Smooth muscle cell (in vitro differentiated cells): ENCODE data around the gene STAB1. TPM values are rescaled to one million over a fixed set of nuclear protein-coding genes. Genes with fewer than 3 reads are reported as not detected.

ENCODE experiments used
- DNase-seq: peaks from one replicate; lab custom pipeline; 2025; ENCODE audit not compliant: unreplicated experiment; lab: John Stamatoyannopoulos, UW
- H2AFZ ChIP-seq: fragments of 200-600 bp; sonication (generic); 2 replicates; pipeline ENCODE4 v1.6.0; 2016; ENCODE audit warnings: antibody characterized with exemption, low read depth, mild to moderate bottlenecking
- H3F3A ChIP-seq: fragments of 200-600 bp; sonication (generic); 2 replicates; pipeline ENCODE4 v1.6.0; 2017; ENCODE audit warnings: antibody characterized with exemption, low read depth
- H3K27ac ChIP-seq: fragments of 200-600 bp; sonication (generic); 2 replicates; pipeline ENCODE4 v1.5.1; 2016; ENCODE audit warnings: low read depth, mild to moderate bottlenecking
- H3K27me3 ChIP-seq: fragments of 200-600 bp; sonication (generic); 2 replicates; pipeline ENCODE4 v1.6.1; 2016; ENCODE audit warnings: low read depth, mild to moderate bottlenecking
- H3K36me3 ChIP-seq: fragments of 200-600 bp; sonication (generic); 2 replicates; pipeline ENCODE4 v1.5.1; 2016; ENCODE audit warnings: low read depth
- H3K4me1 ChIP-seq: fragments of 200-600 bp; sonication (generic); 2 replicates; pipeline ENCODE4 v1.5.1; 2016; ENCODE audit warnings: low read depth
- H3K4me2 ChIP-seq: fragments of 200-600 bp; sonication (generic); 2 replicates; pipeline ENCODE4 v1.6.0; 2016; ENCODE audit warnings: mild to moderate bottlenecking
- H3K4me3 ChIP-seq: fragments of 200-600 bp; sonication (generic); 2 replicates; pipeline ENCODE4 v1.5.1; 2016; ENCODE audit warnings: mild to moderate bottlenecking
- H3K79me2 ChIP-seq: fragments of 200-600 bp; sonication (generic); 2 replicates; pipeline ENCODE4 v1.6.0; 2016; ENCODE audit warnings: low read depth, mild to moderate bottlenecking
- H3K9ac ChIP-seq: fragments of 200-600 bp; sonication (generic); 2 replicates; pipeline ENCODE4 v1.6.0; 2016; ENCODE audit warnings: low read depth
- H3K9me3 ChIP-seq: fragments of 200-600 bp; sonication (generic); replicated peaks from 2 replicates; pipeline ENCODE4 v1.5.1; 2016; ENCODE audit warnings: low read depth
- H4K20me1 ChIP-seq: fragments of 200-600 bp; sonication (generic); 2 replicates; pipeline ENCODE4 v1.6.0; 2016; ENCODE audit warnings: low read depth
- CTCF ChIP-seq: fragments of 200-600 bp; sonication (generic); IDR thresholded peaks from 2 replicates; pipeline ENCODE4 v1.5.1; 2017; ENCODE audit warnings: borderline replicate concordance, mild to moderate bottlenecking, antibody characterized with exemption; ENCODE audit not compliant: insufficient read depth, poor library complexity, severe bottlenecking
- WGBS: methylation state at CpG from one replicate; pipeline ENCODE4 v1.1.7; 2016; ENCODE audit warnings: low lambda C conversion rate; 5-methylcytosine and 5-hydroxymethylcytosine counted together
- polyA plus RNA-seq: library from polyadenylated mRNA; unstranded; fragments of >200 nt; fragmentation: Nextera tagmentation; extraction: Ambion mirVana; gene quantifications from 2 replicates; pipeline ENCODE4 v1.2.1, GENCODE V29; 2016
- total RNA-seq: library from RNA; depleted of rRNA; stranded (reverse); fragments of >200 nt; gene quantifications from 2 replicates; pipeline ENCODE4 v1.2.3, GENCODE V29; 2014

The STAB1 gene
- total and polyA plus RNA-seq, 2 experiments from 2014 or later, result 0.22 to 0.25 TPM

DNA sequence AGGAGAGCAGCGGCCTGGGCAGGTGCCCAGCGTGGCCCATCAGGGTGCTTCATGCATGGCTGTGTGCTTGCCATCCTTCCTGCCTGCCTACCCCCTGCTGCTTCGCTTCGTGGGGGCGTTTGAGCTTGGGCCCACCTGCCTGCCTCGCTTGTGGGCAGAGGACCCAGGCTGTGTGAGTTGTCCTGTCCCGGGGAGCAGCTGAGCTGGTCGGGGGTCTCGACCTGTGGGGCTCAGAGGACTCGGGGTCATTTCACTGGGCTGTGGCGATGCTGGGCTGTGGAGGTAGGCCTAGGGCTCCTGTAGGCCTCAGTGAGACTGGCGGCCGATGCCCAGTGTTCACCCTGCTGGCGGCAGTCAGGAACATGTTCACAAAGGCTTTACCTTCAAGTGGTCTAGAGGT is 12.1 kb upstream of the STAB1 start:
- H3K9ac ChIP-seq, result no peak overlapping the region
- no peak for DNase-seq
- H4K20me1 ChIP-seq, result peaks cover 43% of the 10 kb centered on the region
- no peaks in the 10 kb centered on the region for H3K27me3 ChIP-seq
- no peak overlapping the region for H2AFZ ChIP-seq
- no peaks in the 10 kb centered on the region for H3K4me1 ChIP-seq
- H3K27ac ChIP-seq, result peak overlapping the region; percentile 50
- 91% methylated on average over 14 of the region's 14 CpGs for WGBS
- no peak overlapping the region for H3K4me3 ChIP-seq
- no peaks in the 10 kb centered on the region for H3K36me3 ChIP-seq
- no peak overlapping the region for H3K4me2 ChIP-seq
- peaks cover 7% of the 10 kb centered on the region for H3F3A ChIP-seq
- no peaks in the 10 kb centered on the region for H3K79me2 ChIP-seq
- H3K9me3 ChIP-seq, result no peaks in the 10 kb centered on the region
- TF ChIP-seq CTCF, result no peak

DNA sequence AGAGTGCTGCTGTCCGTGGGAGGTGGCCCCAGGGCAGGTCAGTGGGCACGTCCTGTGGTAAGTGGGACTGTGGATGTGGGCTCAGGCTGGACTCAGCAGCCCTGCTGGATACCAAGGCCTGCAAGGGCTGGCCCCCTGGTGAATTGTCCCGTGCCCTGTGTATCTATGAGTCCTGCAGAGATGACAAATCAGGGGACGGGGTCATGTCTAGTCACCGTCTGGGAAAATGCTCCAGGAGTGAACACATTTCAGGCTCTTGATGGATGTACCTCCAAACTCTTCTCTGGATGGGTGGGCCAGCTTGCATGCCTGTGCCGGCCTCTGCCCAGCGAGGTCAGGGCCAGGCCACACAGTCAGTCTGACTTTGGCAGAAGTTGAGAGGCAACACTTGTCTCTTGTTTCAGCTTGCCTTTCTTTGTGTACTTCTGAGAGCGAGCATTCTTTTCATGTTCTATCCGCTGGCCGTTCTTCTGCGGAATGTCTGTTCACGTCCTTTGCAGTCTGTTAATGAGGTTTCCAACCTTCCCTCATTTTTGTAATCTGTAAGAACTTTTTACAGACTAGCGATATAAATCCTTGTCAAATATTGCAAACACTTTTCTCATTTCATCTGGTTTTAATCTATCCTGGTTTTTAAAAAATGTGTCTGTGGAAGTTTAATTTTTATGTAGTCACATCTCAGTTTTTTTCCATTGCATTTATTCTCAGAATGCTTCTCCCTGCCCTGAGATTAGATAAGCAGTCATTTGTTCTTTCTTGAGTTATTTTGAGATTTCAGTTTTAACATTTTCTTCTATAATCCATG is 11.4 kb upstream of the STAB1 start:
- no peak overlapping the region for H2AFZ ChIP-seq
- no peaks in the 10 kb centered on the region for H3K79me2 ChIP-seq
- no peak for DNase-seq
- no peak overlapping the region for H3K4me2 ChIP-seq
- no peaks in the 10 kb centered on the region for H3K4me1 ChIP-seq
- H3K9me3 ChIP-seq, result no peaks in the 10 kb centered on the region
- WGBS, result 55% methylated on average over 13 of the region's 13 CpGs
- H3K4me3 ChIP-seq, result no peak overlapping the region
- no peak for TF ChIP-seq CTCF
- H3K27ac ChIP-seq, result peak overlapping the region; percentile 50
- H3K36me3 ChIP-seq, result no peaks in the 10 kb centered on the region
- H3F3A ChIP-seq, result peaks cover 7% of the 10 kb centered on the region
- no peaks in the 10 kb centered on the region for H3K27me3 ChIP-seq
- no peak overlapping the region for H3K9ac ChIP-seq
- peaks cover 42% of the 10 kb centered on the region for H4K20me1 ChIP-seq

GRCh38 chr3:52484680-52485461 is 10.3 kb upstream of the STAB1 start:
- peak overlapping the region; percentile 50 for H3K27ac ChIP-seq
- H3K9ac ChIP-seq, result no peak overlapping the region
- no peak overlapping the region for H2AFZ ChIP-seq
- no peak for TF ChIP-seq CTCF
- H3F3A ChIP-seq, result peaks cover 7% of the 10 kb centered on the region
- H3K4me3 ChIP-seq, result no peak overlapping the region
- no peaks in the 10 kb centered on the region for H3K27me3 ChIP-seq
- no peaks in the 10 kb centered on the region for H3K36me3 ChIP-seq
- H3K4me2 ChIP-seq, result no peak overlapping the region
- peaks cover 43% of the 10 kb centered on the region for H4K20me1 ChIP-seq
- no peaks in the 10 kb centered on the region for H3K79me2 ChIP-seq
- no peaks in the 10 kb centered on the region for H3K9me3 ChIP-seq
- WGBS, result 95% methylated on average over 10 of the region's 10 CpGs
- H3K4me1 ChIP-seq, result no peaks in the 10 kb centered on the region
- no peak for DNase-seq
